Upper lobe of right lung (tissue), 1 donor: ENCODE measurements around the gene MBLAC1. TPM values are rescaled to one million over a fixed set of nuclear protein-coding genes. Genes with fewer than 3 reads are reported as not detected.
A peak's percentile ranks its signal among the peaks of the same experiment; 100 is the strongest.

ENCODE experiments used
- ATAC-seq: fragments of 200-7000 bp; cut with Tn5 transposase; one replicate; pipeline ENCODE4 v1.9.1; 2020; ENCODE audit warnings: mild to moderate bottlenecking, moderate library complexity
- DNase-seq: peaks from one replicate; pipeline ENCODE4 v3.0.0-alpha.2; 2020
- H3K27ac ChIP-seq: fragments of 200-600 bp; one replicate; pipeline ENCODE4 v1.8.0; 2022
- H3K27me3 ChIP-seq: fragments of 200-600 bp; one replicate; pipeline ENCODE4 v1.8.0; 2022; ENCODE audit warnings: mild to moderate bottlenecking
- H3K36me3 ChIP-seq: fragments of 200-600 bp; one replicate; pipeline ENCODE4 v1.8.0; 2022
- H3K4me1 ChIP-seq: fragments of 200-600 bp; one replicate; pipeline ENCODE4 v1.8.0; 2022
- H3K4me3 ChIP-seq: fragments of 200-600 bp; one replicate; pipeline ENCODE4 v1.8.0; 2022; ENCODE audit warnings: mild to moderate bottlenecking
- H3K9me3 ChIP-seq: fragments of 200-600 bp; one replicate; pipeline ENCODE4 v1.8.0; 2022
- intact Hi-C: fragments of 100-400 bp; cut with DNase I; formaldehyde crosslinking; loops from one replicate; pipeline ENCODE4 v1.11.0; 2022
- long read RNA-seq: library from polyadenylated mRNA; unstranded; transcript quantifications from one replicate; pipeline ENCODE4 v2.0.0, GENCODE V29; 2021
- total RNA-seq: library from RNA; stranded (reverse); fragmentation: NEBNext Ultra II Directional; extraction: Animal tissue kit (Norgen Biotek cat#: 25700); gene quantifications from one replicate; pipeline ENCODE4 v1.2.1, GENCODE V29; 2021
- TF ChIP-seq, protein P1 (sequence below): fragments of 200-600 bp; IDR thresholded peaks from one replicate; pipeline ENCODE4 v1.8.0; 2022; ENCODE audit warnings: antibody characterized with exemption
- donor health status: DM: no; HTN: yes; CAD: no; lungs with severe emphysema.

MBLAC1 gene, protein sequence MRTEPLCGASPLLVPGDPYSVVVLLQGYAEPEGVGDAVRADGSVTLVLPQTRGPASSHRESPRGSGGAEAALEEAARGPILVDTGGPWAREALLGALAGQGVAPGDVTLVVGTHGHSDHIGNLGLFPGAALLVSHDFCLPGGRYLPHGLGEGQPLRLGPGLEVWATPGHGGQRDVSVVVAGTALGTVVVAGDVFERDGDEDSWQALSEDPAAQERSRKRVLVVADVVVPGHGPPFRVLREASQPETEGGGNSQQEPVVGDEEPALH
- total RNA-seq: 3.0 TPM
- long read RNA-seq, partial matches to known transcripts: 1 of 6 reads
- long read RNA-seq, other reads (novel, unspliced or antisense): 0 of 6 reads

DNA sequence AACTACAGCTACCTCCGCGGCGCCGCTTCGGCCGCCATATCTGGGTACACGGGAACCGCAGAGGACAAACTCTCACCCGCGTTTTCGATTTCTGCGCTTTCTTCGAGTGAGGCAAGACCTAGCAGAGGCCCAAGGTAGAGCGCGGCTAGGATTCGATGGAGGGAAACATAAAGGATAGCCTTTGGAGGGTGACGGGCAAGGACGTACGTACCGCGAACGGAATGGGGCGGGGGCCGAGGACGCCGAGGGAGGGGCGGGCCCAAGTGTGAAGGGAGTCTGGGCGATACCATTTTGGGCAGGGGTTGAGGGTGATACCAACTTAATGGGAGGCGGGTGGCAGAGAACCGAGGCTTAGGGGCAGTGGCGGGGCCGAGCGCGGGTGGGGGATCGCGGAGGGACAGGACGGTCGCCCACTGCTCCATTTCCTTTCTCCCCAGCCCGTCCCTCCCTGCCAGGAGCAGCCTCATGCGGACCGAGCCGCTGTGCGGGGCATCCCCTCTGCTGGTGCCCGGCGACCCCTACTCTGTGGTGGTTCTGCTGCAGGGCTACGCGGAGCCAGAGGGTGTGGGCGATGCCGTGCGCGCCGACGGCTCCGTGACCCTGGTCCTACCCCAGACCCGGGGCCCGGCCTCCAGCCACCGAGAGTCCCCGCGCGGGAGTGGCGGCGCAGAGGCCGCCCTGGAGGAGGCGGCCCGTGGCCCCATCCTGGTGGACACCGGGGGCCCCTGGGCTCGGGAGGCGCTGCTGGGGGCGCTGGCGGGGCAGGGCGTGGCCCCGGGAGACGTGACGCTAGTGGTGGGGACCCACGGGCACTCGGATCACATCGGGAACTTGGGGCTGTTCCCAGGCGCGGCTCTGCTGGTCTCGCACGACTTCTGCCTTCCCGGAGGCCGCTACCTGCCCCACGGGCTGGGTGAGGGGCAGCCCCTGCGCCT is at the start of gene MBLAC1:
TSS of gene MBLAC1 (plus strand) at position 37 of the 935 bp plus-strand sequence. CDS start at position 466, 429 bp downstream.
- Histone ChIP-seq H3K4me1 (peaks cover 16% of the 10 kb centered on the region), H3K27me3 (no peaks in the 10 kb centered on the region), H3K4me3 (peak within 1 kb of the TSS; percentile 88), H3K27ac (peak within 1 kb of the TSS; percentile 95), H3K9me3 (no peaks in the 10 kb centered on the region), H3K36me3 (peaks cover 5% of the 10 kb centered on the region)
- intact Hi-C loops: no loop called here
- TF ChIP-seq, protein P1, sequence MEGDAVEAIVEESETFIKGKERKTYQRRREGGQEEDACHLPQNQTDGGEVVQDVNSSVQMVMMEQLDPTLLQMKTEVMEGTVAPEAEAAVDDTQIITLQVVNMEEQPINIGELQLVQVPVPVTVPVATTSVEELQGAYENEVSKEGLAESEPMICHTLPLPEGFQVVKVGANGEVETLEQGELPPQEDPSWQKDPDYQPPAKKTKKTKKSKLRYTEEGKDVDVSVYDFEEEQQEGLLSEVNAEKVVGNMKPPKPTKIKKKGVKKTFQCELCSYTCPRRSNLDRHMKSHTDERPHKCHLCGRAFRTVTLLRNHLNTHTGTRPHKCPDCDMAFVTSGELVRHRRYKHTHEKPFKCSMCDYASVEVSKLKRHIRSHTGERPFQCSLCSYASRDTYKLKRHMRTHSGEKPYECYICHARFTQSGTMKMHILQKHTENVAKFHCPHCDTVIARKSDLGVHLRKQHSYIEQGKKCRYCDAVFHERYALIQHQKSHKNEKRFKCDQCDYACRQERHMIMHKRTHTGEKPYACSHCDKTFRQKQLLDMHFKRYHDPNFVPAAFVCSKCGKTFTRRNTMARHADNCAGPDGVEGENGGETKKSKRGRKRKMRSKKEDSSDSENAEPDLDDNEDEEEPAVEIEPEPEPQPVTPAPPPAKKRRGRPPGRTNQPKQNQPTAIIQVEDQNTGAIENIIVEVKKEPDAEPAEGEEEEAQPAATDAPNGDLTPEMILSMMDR: no peak
- ATAC-seq (peak; percentile 96), DNase-seq (peak; percentile 92)

DNA sequence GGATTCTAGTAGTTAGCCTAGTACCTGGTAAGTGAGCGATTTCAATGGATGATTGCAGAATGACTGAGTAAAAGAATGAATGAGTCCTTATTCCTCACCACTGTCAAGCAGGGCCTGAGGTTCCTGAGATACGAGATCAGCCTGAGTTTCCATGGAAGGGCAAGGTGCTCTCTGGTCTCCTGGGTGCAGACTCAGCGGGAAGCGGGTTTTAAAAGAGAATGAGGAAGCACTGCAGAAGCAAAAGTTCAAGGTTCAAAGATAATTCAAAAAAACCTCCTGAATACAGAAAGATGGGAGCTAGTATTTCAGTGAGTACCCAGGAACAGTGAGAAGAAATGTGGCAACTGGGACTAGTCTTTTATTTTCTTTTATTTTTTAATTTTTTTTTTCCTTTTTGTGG is 49.6 kb upstream of the MBLAC1 start:
- peaks cover 75% of the 10 kb centered on the region for H3K36me3 ChIP-seq

DNA sequence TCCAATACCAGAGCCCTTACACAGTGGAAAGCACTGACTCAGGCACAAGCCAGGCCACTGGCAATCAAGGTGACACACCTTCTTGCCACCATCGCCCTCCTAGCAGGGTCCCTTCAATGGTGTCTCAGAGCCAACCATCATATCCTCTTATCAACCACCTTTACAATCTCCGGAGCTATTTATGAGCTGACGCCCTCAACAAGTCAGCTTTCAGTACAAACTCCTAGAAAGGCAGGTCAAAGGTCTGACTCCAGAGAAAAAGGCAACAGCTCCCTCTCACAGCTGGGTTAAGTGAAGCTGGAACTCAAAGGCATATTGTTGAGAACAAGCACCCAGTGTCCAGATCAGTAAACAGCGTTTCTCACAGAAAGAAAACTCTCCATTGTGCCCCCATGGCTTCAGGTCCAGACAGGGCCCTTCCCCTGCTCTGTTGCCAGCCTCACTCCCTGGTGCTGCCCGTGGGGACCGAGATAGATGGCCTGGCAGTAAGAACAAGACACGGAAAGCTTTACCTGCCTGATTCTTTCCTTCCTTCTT is 47.7 kb upstream of the MBLAC1 start:
- Histone ChIP-seq H3K4me1 (peaks cover 15% of the 10 kb centered on the region), H3K27me3 (no peaks in the 10 kb centered on the region), H3K27ac (no peak overlapping the region), H3K4me3 (no peak overlapping the region), H3K9me3 (no peaks in the 10 kb centered on the region), H3K36me3 (peaks cover 56% of the 10 kb centered on the region)
- TF ChIP-seq, protein P1: no peak
- DNase-seq: no peak
- intact Hi-C loops: no loop called here
- no peak for ATAC-seq

More for the DNA sequence above, 49.6 kb upstream of the MBLAC1 start:
- TF ChIP-seq, protein P1: no peak
- H3K27me3 ChIP-seq: no peaks in the 10 kb centered on the region
- no peaks in the 10 kb centered on the region for H3K9me3 ChIP-seq
- DNase-seq (no peak), ATAC-seq (no peak)
- intact Hi-C loops: no loop called here
- peaks cover 8% of the 10 kb centered on the region for H3K4me1 ChIP-seq
- H3K4me3 ChIP-seq: no peak overlapping the region
- no peak overlapping the region for H3K27ac ChIP-seq

DNA sequence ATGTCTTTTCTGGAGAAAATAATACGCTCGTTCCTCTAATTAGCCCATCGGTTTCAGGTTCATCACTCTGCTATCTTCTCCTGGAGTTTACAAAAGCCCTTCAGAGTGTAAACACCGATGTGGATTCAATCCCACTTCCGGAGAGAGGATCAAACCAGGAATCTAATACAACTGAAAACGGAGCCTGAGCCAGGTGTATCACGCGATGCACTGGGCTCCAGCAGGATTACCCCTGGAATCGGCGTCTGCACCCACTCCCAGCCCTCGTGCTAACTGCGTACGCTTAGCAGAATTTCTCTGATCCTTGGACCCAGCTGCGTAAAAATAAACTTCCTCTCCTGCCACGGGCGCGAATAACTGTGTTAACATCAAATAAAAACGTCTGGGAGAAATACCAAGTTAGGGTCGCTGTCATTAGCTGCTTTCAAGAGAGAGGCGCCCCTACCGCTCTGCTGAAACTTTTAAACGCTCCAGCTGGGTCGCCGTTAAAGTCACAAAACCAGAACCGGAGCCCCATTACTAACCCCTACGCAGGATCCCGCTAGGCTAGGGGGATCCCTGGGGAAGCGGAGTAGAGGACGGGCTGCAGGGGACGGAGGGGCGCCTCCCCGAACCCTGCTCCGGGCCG is 45.7 kb upstream of the MBLAC1 start:
- no peaks in the 10 kb centered on the region for H3K9me3 ChIP-seq
- peaks cover 15% of the 10 kb centered on the region for H3K4me1 ChIP-seq
- ATAC-seq (peak; percentile 40), DNase-seq (no peak)
- intact Hi-C loops: no loop called here
- H3K4me3 ChIP-seq: peak overlapping the region; percentile 99
- peaks cover 37% of the 10 kb centered on the region for H3K36me3 ChIP-seq
- H3K27me3 ChIP-seq: no peaks in the 10 kb centered on the region
- TF ChIP-seq, protein P1: no peak
- H3K27ac ChIP-seq: peak overlapping the region; percentile 94

DNA sequence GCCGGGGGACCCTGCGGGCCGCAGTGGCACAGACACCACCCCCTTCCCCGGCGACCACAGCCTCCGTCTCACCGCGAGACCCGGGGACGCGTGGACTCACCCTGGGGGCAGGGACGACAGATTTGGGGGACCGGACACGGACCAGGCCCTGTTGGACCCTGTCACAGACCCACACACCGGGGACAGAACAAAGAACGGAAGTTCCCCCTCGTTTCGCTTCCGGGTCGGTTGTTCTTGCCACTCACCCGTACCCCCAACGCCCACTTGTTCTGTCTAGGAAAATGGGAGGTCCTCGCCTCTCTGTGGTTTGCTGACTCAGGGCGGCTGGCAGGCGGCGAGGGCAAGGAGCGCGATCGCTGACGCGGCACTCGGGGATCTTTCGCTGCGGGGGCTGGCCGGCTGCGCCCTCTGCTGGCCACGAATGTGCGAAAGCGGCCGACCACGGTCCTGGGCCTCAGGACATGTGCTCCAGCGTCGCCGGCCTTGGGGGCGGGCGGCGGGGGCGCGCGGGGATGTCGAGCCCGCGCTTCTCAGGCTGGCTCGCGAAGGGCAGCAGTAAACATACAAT is 45.1 kb upstream of the MBLAC1 start, which contains the start of gene ZNF3:
TSS of gene ZNF3 (minus strand) at position 189 of the 568 bp plus-strand sequence. CDS start 4,366 bp downstream, outside the sequence.
- TF ChIP-seq, protein P1: peak; percentile 93
- Histone ChIP-seq H3K27me3 (no peaks in the 10 kb centered on the region), H3K4me1 (peaks cover 15% of the 10 kb centered on the region), H3K36me3 (peaks cover 31% of the 10 kb centered on the region), H3K27ac (peak within 1 kb of the TSS; percentile 94), H3K4me3 (peak within 1 kb of the TSS; percentile 99), H3K9me3 (no peaks in the 10 kb centered on the region)
- DNase-seq (peak; percentile 99), ATAC-seq (peak; percentile 98)
- intact Hi-C loops: no loop called here
